Mammary epithelial cell (primary cell): ENCODE measurements around the gene SMO.

Experiments
- EZH2 ChIP-seq: IDR thresholded peaks from 2 replicates; pipeline ENCODE4 v1.6.1; 2012; ENCODE audit warnings: low read length, inconsistent platforms, borderline replicate concordance
- TF ChIP-seq, protein P1 (sequence below), 2 donors: IDR thresholded peaks in 1 of 2; conservative IDR thresholded peaks in 1 of 2; 2 replicates each; pipeline ENCODE4 v1.5.1; 2011 to 2012; ENCODE audit warnings: inconsistent platforms in 2 of 2, low read length in 2 of 2, mild to moderate bottlenecking in 2 of 2, control low read depth in 1 of 2, low read depth in 1 of 2; ENCODE audit not compliant: insufficient read depth in 1 of 2; ENCODE audit errors: extremely low read depth in 1 of 2

DNA sequence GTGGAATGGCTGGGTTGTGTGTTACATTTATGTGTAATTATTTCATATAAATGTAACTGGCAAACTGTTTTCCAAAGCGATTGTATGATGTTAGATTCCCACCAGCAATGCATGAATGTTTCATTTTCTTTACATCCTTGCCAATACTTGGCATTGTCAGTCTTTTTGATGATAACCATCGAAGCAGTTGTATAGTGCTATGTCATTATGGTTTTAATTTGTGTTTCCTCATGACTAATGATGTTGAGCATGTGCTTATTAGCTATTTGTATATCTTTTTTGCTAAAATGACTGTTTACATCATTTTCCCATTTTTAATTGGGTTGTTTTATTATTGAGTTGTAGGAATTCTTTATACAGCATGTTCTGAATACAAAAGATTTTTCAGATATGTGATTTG, 58.7 kb downstream of the SMO start:
- TF ChIP-seq, protein P1, sequence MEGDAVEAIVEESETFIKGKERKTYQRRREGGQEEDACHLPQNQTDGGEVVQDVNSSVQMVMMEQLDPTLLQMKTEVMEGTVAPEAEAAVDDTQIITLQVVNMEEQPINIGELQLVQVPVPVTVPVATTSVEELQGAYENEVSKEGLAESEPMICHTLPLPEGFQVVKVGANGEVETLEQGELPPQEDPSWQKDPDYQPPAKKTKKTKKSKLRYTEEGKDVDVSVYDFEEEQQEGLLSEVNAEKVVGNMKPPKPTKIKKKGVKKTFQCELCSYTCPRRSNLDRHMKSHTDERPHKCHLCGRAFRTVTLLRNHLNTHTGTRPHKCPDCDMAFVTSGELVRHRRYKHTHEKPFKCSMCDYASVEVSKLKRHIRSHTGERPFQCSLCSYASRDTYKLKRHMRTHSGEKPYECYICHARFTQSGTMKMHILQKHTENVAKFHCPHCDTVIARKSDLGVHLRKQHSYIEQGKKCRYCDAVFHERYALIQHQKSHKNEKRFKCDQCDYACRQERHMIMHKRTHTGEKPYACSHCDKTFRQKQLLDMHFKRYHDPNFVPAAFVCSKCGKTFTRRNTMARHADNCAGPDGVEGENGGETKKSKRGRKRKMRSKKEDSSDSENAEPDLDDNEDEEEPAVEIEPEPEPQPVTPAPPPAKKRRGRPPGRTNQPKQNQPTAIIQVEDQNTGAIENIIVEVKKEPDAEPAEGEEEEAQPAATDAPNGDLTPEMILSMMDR (conservative IDR thresholded peaks at IDR 0.05 in 1 of 2, IDR thresholded peaks at IDR 0.05 in 1 of 2; ENCODE audit: extremely low read depth in 1 of 2, insufficient read depth in 1 of 2, low read depth in 1 of 2, low read length in 2 of 2) = no peak
- TF ChIP-seq EZH2 = no peak
